D721Med (cell line): ENCODE data around the gene HS6ST3.

ENCODE experiments used
- DNase-seq: peaks from one replicate; pipeline ENCODE4 v3.0.0; 2011; ENCODE audit warnings: low spot score; ENCODE audit not compliant: insufficient read length
- FAIRE-seq: peaks from 2 replicates; lab custom pipeline; 2011; peaks lifted over from hg19 to GRCh38; lab: Jason Lieb, UNC
- TF ChIP-seq, protein P1 (sequence below): IDR thresholded peaks from 2 replicates; pipeline ENCODE4 v1.5.1; 2012; ENCODE audit warnings: mild to moderate bottlenecking, control low read depth; ENCODE audit not compliant: insufficient read depth; ENCODE audit errors: missing control alignments

HS6ST3 gene

GRCh38 chr13:96221471-96221870, 131.6 kb downstream of the HS6ST3 start:
- TF ChIP-seq, protein P1, sequence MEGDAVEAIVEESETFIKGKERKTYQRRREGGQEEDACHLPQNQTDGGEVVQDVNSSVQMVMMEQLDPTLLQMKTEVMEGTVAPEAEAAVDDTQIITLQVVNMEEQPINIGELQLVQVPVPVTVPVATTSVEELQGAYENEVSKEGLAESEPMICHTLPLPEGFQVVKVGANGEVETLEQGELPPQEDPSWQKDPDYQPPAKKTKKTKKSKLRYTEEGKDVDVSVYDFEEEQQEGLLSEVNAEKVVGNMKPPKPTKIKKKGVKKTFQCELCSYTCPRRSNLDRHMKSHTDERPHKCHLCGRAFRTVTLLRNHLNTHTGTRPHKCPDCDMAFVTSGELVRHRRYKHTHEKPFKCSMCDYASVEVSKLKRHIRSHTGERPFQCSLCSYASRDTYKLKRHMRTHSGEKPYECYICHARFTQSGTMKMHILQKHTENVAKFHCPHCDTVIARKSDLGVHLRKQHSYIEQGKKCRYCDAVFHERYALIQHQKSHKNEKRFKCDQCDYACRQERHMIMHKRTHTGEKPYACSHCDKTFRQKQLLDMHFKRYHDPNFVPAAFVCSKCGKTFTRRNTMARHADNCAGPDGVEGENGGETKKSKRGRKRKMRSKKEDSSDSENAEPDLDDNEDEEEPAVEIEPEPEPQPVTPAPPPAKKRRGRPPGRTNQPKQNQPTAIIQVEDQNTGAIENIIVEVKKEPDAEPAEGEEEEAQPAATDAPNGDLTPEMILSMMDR: no peak
- DNase-seq: no peak
- no peak for FAIRE-seq

- DNase-seq (no peak), FAIRE-seq (no peak)
- TF ChIP-seq, protein P1: no peak
Observed at GRCh38 chr13:96223231-96223630, 133.3 kb downstream of the HS6ST3 start.

DNA sequence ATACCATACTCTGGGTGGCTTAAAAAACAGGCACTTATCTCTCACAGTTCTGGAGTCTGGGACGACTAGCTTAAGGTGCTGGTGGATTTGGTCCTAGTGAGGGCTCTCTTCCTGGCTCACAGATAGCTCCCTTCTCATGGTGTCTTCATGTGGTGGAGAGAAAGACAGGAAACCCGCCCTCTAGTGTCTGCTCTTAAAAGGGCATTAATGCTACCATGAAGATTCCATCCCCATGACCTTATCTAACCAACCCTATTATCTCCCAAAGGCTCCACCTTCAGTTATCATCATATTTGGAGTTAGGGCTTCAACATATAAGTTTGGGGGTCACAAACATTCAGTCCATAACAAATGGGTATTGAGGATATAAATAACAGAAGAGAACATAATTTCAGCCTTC, 139.4 kb downstream of the HS6ST3 start:
- no peak for FAIRE-seq
- no peak for DNase-seq
- TF ChIP-seq, protein P1: peak; percentile 42

DNA sequence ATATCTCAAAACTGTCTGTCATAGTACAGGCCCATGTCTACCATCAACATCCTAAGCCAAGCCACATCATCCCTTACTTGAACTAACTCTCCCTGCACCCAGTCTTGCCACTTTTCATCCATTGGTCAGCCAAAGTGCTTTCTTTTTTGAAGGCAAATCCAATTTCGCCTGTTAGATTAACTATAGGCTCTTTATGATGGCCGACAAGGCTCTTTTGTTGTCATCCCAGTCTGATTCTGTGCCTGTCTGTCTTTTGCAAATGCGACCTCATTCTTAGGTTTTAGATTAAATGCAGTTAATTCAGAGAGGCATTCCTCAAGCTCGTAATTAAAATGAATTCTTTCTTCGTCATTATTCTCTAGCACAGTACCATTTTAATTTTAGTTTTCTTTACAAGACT, 148.3 kb downstream of the HS6ST3 start:
- TF ChIP-seq, protein P1: no peak
- FAIRE-seq (no peak), DNase-seq (no peak)

DNA sequence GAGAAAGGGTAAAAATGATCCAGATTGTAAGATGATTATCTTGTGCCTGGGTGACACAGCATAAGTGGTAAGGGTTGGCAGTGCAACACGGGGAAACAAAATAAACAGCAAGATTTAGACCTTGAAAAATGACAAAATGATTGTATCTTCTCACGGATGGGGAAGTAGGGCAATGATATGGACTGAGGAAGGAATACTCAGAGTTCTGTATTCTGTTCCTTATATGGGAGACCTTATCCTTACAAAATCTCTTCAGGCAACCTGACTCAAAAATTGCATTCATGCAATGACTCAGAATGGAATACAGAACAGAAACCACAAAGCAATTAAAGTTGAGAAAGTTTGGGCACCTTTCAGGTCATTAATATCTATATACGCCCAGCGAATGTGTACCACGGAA, 149.0 kb downstream of the HS6ST3 start:
- FAIRE-seq (no peak), DNase-seq (no peak)
- TF ChIP-seq, protein P1: no peak

GRCh38 chr13:96243376-96243775, 153.5 kb downstream of the HS6ST3 start:
- TF ChIP-seq, protein P1: no peak
- DNase-seq (no peak), FAIRE-seq (no peak)

DNA sequence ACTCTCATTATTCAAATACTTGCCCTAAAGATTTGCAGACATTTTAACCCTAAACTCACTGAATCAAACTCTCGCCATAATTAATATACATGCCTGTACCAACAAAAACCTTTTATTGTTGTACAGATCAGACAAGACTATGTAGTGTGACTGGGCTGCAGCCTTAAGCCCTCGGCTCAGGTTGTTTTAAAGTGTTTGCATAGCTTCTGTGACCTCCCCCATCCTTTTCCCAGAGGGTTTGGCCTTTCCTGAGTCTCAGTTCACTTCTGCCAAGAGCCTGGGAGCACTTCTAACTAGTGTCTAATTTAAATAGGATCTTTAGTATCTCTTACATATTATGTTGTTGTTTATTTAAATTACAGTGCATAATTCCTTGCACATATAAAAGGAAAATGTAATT, 158.2 kb downstream of the HS6ST3 start:
- no peak for DNase-seq
- TF ChIP-seq, protein P1: no peak
- no peak for FAIRE-seq
